ENCODE data around the gene SUSD2. TPM values are rescaled to one million over a fixed set of nuclear protein-coding genes. Genes with fewer than 3 reads are reported as not detected.
A peak's percentile ranks its signal among the peaks of the same experiment; 100 is the strongest.

The SUSD2 gene
- total RNA-seq, 1 donor from 2014 or later = 3.2 TPM

- intact Hi-C loops (cut with micrococcal nuclease) = no loop called here
- TF ChIP-seq, protein P1, sequence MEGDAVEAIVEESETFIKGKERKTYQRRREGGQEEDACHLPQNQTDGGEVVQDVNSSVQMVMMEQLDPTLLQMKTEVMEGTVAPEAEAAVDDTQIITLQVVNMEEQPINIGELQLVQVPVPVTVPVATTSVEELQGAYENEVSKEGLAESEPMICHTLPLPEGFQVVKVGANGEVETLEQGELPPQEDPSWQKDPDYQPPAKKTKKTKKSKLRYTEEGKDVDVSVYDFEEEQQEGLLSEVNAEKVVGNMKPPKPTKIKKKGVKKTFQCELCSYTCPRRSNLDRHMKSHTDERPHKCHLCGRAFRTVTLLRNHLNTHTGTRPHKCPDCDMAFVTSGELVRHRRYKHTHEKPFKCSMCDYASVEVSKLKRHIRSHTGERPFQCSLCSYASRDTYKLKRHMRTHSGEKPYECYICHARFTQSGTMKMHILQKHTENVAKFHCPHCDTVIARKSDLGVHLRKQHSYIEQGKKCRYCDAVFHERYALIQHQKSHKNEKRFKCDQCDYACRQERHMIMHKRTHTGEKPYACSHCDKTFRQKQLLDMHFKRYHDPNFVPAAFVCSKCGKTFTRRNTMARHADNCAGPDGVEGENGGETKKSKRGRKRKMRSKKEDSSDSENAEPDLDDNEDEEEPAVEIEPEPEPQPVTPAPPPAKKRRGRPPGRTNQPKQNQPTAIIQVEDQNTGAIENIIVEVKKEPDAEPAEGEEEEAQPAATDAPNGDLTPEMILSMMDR (IDR thresholded peaks at IDR 0.05; ENCODE audit: borderline replicate concordance) = no peak
- no peak for DNase-seq
- peaks cover 33% of the 10 kb centered on the region for H3K4me1 ChIP-seq
- H3K4me3 ChIP-seq = no peak overlapping the region
- no peaks in the 10 kb centered on the region for H3K9me3 ChIP-seq (replicated peaks)
- H3K27ac ChIP-seq (replicated peaks) = no peak overlapping the region
- H3K36me3 ChIP-seq = peaks cover 81% of the 10 kb centered on the region
- H3K27me3 ChIP-seq (ENCODE audit: low read depth) = no peaks in the 10 kb centered on the region
Measured at GRCh38 chr22:24170188-24170587, 11.1 kb upstream of the SUSD2 start.

- Histone ChIP-seq H3K27me3 (ENCODE audit: low read depth) (no peaks in the 10 kb centered on the region), H3K4me1 (peaks cover 33% of the 10 kb centered on the region), H3K36me3 (peaks cover 78% of the 10 kb centered on the region), H3K9me3 (replicated peaks) (no peaks in the 10 kb centered on the region), H3K4me3 (no peak overlapping the region), H3K27ac (replicated peaks) (no peak overlapping the region)
- TF ChIP-seq, protein P1 (IDR thresholded peaks at IDR 0.05; ENCODE audit: borderline replicate concordance) = no peak
- no peak for DNase-seq
- intact Hi-C loops (cut with micrococcal nuclease) = no loop called here
Measured at GRCh38 chr22:24170632-24171031, 10.7 kb upstream of the SUSD2 start.

DNA sequence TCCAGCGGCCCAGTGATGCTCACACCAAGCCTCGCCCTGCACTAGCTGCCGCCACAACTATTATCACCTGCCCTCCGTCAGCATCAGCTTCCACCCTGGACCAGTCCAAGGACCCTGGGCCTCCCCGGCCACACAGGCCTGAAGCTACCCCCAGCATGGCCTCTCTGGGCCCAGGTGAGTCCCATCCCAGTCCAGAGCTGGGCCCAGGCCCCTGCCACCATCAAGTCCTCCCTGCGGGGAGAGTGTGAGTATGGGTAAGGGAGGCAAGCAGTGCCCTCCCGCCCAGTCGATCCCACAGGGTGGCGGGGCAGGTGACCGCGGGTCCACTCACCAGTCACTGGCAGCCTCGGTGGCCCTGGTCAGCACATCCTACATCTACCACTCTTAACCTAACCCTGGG lies 9.5 kb upstream of the SUSD2 start:
- H3K4me3 ChIP-seq = no peak overlapping the region
- no peaks in the 10 kb centered on the region for H3K27me3 ChIP-seq (ENCODE audit: low read depth)
- no peak for DNase-seq
- TF ChIP-seq, protein P1 (IDR thresholded peaks at IDR 0.05; ENCODE audit: borderline replicate concordance) = no peak
- H3K9me3 ChIP-seq (replicated peaks) = no peaks in the 10 kb centered on the region
- intact Hi-C loops (cut with micrococcal nuclease) = no loop called here
- H3K27ac ChIP-seq (replicated peaks) = no peak overlapping the region
- peaks cover 37% of the 10 kb centered on the region for H3K4me1 ChIP-seq
- H3K36me3 ChIP-seq = peaks cover 73% of the 10 kb centered on the region

DNA sequence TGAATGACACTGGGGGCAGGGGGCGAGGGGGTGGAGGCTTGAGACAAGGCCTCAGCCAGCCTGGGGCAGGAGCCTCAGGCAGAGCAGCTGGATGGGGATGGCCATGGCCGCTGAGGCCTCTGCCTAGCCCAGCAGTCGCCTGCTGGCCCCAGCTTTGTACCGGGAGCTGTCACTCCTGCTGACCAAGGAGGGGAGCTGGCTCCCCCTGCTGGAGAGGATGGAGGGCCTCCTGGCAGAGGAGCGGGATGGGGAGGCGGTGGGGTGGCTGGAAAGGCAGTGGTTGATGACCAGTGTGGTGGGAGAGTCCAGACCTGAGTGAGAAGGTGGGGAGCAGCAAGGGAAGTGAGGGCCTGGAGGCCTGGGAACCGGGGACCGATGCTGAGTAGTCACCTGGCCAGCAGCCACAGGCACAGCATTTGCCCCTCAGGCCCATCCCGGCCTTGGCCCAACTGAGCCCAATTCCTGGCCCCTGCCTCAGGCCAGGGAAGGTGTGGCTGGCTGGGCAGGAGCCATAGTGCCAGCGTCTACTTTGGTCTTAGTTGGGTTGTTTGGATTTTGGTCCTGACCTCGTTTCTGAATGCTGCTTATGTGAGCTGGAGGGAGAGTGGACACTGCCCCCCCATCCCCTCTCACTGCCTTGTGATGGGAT lies 6.0 kb upstream of the SUSD2 start:
- no peak overlapping the region for H3K4me3 ChIP-seq
- intact Hi-C loops (cut with micrococcal nuclease) = no loop called here
- H3K36me3 ChIP-seq = peaks cover 56% of the 10 kb centered on the region
- no peaks in the 10 kb centered on the region for H3K27me3 ChIP-seq (ENCODE audit: low read depth)
- H3K9me3 ChIP-seq (replicated peaks) = no peaks in the 10 kb centered on the region
- H3K4me1 ChIP-seq = peaks cover 51% of the 10 kb centered on the region
- DNase-seq = peak; percentile 85
- TF ChIP-seq, protein P1 (IDR thresholded peaks at IDR 0.05; ENCODE audit: borderline replicate concordance) = peak; percentile 91
- peak overlapping the region; percentile 86 for H3K27ac ChIP-seq (replicated peaks)

- TF ChIP-seq, protein P1 (IDR thresholded peaks at IDR 0.05; ENCODE audit: borderline replicate concordance) = no peak
- no peaks in the 10 kb centered on the region for H3K9me3 ChIP-seq (replicated peaks)
- H3K27me3 ChIP-seq (ENCODE audit: low read depth) = no peaks in the 10 kb centered on the region
- H3K36me3 ChIP-seq = peaks cover 48% of the 10 kb centered on the region
- intact Hi-C loops (cut with micrococcal nuclease) = no loop called here
- peak overlapping the region; percentile 86 for H3K27ac ChIP-seq (replicated peaks)
- peaks cover 58% of the 10 kb centered on the region for H3K4me1 ChIP-seq
- no peak for DNase-seq
- no peak overlapping the region for H3K4me3 ChIP-seq
Measured at GRCh38 chr22:24176040-24176439, 5.2 kb upstream of the SUSD2 start.
